Retinal pigment epithelial cell (primary cell): Measurements from ENCODE around the gene DBET.
"Not testable (repeated sequence)": the region's sequence is repeated elsewhere in the genome, so short reads cannot be mapped to it uniquely, and the experiment has no call there.

Experiments
- DNase-seq: peaks from one replicate; pipeline ENCODE4 v3.0.0-alpha.2; 2010; ENCODE audit warnings: low read depth
- H3K4me3 ChIP-seq: 2 replicates; pipeline ENCODE4 v1.5.1; 2011; ENCODE audit warnings: mild to moderate bottlenecking, low read length, control low read depth, moderate library complexity
- TF ChIP-seq, protein P1 (sequence below): conservative IDR thresholded peaks from 2 replicates; pipeline ENCODE4 v1.5.1; 2011; ENCODE audit warnings: low read depth, low read length, control low read depth, inconsistent platforms

The DBET gene

DNA sequence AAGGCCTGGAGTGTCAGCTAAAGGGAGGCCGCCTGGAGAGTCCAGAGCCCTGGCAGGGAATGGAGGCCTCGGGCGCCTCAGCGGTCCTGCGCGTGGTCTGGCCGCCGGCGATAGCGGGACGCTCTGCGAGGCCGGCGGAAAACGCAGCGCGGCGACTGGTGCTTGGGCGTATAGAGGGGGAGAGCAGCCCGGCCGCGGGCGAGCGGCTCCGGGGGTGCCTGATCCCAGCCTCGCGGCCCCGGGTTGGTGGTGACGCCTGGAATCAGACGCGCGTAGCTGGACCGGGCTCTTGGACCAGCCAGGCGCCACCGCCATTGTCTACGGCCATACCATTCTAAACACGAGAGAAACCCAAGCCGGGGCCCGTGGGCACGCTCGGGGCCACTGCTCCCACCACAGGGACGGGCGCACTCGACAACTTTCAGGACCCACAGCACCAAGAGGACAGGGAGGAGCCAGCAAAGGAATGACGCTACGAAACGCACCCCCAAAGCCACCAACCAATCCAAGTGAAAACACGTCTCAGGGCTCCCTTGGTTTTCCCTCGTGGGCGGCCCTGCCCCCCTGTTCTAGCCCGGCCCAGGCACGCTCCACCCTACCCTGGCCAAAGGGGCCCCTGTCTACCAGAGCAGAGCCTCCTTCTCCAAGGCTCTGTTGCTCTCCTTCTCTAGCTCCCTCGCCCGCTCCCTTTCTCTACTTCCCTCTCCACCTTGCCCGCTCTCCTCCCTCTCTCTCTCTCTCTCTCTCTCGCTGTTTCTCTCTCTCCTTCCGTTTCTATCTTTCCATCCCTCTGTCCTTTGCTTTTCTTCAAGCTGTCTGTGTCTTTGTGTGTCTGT, 45.1 kb upstream of the DBET start:
- no peak for DNase-seq
- TF ChIP-seq, protein P1, sequence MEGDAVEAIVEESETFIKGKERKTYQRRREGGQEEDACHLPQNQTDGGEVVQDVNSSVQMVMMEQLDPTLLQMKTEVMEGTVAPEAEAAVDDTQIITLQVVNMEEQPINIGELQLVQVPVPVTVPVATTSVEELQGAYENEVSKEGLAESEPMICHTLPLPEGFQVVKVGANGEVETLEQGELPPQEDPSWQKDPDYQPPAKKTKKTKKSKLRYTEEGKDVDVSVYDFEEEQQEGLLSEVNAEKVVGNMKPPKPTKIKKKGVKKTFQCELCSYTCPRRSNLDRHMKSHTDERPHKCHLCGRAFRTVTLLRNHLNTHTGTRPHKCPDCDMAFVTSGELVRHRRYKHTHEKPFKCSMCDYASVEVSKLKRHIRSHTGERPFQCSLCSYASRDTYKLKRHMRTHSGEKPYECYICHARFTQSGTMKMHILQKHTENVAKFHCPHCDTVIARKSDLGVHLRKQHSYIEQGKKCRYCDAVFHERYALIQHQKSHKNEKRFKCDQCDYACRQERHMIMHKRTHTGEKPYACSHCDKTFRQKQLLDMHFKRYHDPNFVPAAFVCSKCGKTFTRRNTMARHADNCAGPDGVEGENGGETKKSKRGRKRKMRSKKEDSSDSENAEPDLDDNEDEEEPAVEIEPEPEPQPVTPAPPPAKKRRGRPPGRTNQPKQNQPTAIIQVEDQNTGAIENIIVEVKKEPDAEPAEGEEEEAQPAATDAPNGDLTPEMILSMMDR = no peak
- no peak overlapping the region for H3K4me3 ChIP-seq

DNA sequence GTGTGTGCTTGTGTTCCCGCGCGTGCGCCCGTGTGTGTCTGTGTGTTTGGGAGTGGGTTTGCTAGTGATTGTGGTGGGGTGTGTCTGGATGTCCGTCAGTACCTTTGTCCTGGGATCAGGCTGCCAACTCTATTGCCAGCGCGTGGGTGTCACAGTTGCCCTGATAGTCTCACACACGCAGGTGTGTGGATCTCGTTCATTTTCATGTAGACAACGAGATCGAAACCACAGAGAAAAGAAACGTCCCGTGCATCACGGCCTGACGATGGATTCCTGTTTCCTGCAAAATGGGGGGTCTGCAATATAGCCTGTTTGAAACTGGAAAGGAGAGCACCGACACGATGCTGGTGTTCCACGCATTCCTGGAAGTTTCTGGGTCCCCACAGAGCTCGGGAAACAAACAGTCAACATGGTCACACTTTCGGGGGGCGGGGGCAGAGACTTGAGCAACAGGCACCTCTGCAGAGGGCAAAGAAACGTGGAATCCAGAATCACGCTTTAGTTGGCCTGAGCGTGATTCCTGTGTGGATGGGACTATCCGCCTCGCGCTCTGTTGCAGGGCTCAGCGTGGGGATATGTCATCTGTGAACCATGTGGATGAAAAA, 44.3 kb upstream of the DBET start:
- not testable (repeated sequence) for DNase-seq

DNA sequence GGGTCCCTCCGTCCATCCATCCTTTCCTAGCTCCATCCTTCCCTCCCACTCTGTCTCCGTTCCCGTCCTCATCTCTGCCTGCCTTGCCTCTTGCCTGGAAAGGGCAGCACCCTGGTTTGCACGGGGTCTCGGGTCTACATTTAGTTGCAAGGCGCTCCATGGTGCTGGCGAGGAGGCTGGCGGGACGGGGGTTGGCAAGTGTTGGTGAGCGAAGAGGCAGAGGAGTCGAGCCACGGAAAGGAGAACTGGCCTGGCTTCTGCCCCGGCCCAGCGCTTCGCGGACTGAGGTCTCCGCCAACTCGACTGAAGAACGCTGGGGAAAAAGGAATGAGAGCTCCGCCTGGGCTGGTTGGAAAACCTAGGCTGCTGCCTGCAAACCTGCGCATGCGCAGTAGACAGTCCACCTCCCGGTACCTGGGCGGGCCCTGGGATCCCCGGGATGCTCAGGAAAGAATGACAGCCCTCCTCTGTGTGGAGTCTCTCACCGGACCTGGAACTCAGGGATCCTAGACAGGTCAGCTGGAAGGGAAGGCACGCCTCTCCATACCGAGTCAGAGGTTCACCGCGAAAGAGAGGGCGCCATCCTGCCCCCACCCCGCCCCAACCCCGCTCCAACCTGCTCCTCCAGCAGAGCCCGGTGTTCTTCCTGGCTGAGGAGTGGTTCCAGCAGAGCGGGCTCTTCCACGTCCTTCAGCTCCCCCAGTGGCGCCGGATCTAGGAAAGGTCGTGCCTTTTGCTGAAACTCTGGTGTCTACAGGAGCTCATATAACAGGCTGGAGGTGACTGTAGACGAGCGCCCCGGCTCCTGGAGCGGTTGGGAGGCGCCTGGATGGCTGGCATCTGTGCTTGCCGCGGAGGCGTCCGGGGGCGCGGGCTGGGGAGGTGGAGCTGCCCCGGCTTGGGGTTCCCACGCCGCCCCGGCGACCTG, 43.2 kb upstream of the DBET start:
- no peak for DNase-seq
- TF ChIP-seq, protein P1 = no peak

More for the DNA sequence above, 44.3 kb upstream of the DBET start:
- H3K4me3 ChIP-seq = not testable (repeated sequence)

DNA sequence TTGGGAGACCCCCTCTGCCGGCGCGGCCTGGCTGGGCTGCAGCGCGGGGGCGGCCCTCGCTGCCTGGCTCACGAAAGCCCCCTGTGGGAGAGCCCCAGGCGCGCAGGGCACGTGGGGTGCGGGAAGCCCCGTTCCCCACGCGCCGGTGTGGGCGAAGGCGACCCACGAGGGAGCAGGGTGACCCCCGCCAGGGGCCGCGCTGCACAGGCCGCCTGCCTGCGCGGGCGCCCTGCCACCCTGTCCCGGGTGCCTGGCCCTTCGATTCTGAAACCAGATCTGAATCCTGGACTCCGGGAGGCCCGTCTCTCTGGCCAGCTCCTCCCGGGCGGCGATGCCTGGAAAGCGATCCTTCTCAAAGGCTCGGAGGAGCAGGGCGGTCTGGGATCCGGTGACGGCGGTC, 42.3 kb upstream of the DBET start:
- not testable (repeated sequence) for H3K4me3 ChIP-seq, DNase-seq

More for the DNA sequence above, 43.2 kb upstream of the DBET start:
- peak overlapping the region; percentile 21 for H3K4me3 ChIP-seq

DNA sequence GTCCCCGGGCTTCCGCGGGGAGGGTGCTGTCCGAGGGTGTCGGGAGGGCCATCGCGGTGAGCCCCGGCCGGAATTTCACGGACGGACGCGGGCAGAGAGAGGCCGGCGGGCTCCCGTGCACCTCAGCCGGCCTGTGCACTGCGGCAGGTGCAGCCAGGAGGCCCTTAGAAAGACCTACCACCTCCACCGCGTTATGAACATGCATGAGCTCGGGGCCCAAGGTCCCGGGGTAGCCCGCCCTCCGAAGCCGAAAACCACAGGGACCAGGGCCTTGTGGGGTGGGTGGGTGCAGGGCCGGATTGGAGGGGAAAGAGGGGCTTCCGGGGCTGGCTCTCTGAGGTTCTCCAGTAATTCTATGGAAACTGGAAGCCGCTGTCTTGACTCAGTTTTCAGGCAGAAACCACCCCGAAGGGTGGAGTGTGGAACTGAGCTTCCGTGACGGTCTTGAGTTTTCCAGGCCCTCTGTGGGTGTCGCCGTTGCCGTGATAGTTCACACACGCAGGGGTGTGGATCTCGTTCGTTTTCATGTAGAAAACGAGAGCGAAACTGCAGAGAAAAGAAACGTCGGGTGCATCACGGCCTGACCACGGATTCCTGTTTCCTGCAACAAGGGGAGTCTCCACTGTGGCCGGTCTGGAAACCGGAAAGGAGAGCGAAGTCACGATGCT, 41.6 kb upstream of the DBET start:
- H3K4me3 ChIP-seq, DNase-seq: not testable (repeated sequence)

DNA sequence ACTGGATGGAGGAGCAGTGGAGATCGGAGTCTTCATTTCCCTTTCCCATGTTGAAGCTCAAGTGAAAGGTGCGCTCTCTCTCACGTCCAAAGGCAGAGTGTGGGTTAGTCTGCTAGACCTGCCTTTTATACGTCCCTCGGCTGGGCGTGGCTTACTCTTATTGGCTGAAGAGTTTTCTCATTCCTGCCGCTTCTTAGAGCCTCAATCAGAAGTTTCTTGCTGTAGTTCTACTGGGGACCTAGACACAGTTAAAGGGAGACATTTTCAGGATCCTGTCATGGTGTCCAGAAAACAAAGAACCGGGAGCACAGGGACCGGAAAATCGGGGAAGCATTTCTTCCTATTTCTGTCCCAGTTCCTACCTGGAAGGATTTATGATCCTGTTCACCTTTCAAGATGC, 37.1 kb upstream of the DBET start, which contains the start of gene FRG2:
Gene FRG2 (minus strand): TSS at position 101 of the 400 bp plus-strand sequence. CDS start 52 bp downstream, at position 49.
- not testable (repeated sequence) for H3K4me3 ChIP-seq, DNase-seq

DNA sequence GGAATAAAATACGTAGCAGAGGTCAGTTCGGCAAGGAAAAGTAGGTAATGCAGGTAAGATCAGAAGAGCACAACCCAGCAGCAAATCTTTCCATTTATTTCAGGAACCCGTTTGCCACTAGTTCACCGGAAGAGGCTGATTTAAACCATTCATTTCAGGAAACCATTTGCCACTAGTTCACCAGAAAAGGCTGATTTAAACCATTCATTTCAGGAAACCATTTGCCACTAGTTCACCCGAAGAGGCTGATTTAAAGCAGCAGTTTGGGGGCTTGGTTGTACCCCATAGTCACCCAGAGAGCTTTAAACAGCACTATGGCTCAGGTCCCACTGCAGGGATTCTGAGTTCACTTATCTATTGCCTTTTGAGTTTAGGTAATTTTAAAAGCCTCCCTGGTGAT, 33.0 kb upstream of the DBET start:
- H3K4me3 ChIP-seq, DNase-seq: not testable (repeated sequence)

DNA sequence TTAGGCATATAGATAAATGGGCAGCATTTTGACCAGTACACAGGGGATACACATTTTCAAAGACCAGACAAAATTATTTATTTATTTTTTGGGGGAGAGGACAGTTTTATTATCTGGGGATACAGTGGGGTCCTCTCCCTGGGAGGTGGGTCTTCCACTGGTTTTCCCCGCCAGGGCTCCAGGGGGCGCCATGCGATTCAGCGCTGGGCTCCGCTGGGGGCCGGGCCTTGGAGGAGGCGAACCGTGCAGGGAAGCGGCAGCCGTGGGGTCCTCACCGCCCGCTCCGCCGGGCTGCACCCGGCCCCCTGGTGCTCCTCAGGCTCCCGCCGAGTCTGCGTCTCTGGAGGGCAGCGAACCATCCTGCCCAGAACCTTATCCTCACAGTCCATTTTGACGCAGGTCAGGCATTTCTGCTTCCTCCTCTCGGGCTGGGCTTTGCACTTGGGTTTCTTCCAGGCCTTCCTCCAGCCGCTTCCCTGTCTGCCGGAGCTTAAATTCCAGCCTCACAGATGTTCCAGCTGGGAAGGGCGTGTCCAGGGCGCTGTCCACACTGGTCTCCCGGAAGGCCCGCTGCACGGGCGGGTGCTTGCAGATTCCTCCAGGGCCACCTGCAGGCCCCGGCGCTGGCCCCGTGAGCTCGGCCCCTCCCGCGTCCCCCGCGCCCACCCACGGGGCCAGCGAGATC, 26.5 kb upstream of the DBET start:
- H3K4me3 ChIP-seq, DNase-seq: not testable (repeated sequence)

DNA sequence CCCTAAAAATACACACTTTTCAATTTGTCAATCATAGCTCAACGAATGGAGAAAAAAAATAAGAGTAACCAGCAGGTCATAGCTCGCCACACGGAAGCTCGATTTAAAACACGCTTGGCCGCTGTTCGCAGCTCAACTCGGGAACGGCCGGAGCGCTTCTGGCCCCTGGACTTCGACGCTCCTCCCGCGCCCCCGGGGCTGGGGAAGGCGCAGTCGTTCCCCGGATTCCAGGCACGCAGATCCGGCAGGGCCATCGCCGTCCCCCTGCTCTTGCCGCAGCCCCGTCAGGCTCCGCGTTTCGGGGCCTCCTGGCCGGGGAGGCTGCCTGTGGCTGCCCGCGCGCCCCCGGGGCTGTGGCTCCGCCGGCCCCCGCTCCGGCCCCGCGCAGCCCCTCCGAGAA, 23.4 kb upstream of the DBET start:
- not testable (repeated sequence) for DNase-seq, H3K4me3 ChIP-seq

DNA sequence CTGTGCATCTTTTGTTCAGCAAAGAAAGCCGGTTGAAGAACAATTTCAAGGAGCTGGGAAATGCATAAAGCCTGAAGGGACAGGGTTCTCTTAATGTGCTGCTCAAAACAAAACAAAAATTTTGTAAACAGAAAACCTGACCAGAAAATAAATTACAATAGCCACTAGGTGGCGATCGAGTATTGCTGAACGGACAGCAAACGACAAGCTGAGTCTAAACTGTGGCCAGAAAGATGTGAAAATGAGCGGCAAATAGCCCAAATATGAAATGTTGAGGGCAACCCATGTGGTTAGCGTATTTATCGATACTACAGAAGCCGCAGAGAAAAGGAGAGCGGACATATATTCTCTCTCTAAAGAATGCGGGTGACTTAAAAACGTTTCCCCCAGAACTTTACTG, 16.7 kb upstream of the DBET start:
- not testable (repeated sequence) for H3K4me3 ChIP-seq, DNase-seq

DNA sequence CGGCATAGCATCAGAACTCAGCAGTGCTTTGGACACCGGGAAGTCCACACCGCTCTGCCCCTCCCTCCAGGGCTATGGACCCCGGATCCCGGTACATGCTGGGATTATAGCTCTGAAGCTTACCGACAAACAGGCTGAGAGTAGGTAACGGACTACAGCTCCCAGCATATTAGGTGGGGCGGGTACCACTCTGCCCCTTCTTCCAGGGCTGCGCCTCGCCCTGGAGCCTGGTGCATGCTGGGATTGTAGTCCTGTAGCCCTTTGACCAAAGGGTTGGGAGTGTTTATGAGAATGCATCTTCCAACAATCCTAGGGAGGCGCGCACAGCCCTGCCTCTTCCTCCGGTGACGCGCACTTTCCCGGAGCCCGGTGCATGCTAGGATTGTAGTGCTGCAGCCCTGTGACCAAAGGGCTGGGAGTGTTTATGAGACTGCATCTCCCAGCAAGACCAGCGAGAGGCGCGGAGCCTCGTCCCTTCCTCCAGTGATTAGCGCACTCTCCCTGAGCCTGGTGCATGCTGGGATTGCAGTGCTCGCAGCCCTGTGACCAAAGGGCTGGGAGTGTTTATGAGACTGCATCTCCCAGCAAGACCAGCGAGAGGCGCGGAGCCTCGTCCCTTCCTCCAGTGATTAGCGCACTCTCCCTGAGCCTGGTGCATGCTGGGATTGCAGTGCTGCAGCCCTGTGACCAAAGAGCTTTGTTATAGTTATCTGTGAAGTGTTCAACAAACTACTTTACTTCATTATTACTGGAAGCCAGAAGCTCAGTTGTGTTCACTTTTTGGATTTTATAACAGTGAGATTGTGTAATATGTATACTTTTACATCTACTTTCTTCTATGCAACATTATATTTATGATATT, 14.7 kb upstream of the DBET start:
- H3K4me3 ChIP-seq, DNase-seq: not testable (repeated sequence)

DNA sequence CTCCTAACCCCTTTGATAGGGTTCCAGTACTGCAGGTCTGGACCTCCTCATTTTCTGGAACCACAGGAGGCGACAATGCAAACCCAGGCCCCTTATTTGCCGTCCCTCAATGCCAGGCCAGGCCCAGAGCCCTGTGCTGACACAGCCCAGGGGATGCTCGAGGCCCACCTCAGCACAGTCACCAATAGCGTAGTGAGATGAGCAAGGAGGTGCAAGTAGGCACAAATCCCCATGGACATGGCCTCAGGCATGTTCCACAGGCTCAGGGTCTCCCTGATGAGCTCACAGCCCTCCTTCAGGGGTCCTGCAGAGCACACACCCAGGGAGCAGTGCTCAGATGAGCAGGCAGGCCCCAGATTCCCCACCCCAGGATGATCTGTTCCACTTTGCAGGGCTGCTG, 5.3 kb upstream of the DBET start:
- not testable (repeated sequence) for DNase-seq, H3K4me3 ChIP-seq

DNA sequence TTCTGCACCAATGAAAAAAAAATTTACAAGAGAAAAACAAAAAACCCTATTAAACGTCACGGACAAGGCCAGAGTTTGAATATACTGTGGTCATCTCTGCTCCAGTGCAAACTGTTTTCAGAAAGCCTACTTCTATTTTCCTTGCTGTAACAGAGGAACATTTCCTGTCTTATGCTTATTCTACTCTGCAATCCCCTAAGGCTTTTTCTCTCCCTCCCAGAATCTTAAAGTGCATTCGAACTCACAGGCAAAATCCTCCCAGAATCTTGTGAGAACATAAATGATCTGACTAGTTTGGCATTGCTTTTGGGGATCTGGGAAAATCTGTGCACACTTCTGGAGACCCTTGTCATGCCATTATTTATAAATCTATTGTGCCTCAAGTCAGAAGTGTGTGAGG, 503 bp downstream of the DBET start:
- not testable (repeated sequence) for H3K4me3 ChIP-seq, DNase-seq

DNA sequence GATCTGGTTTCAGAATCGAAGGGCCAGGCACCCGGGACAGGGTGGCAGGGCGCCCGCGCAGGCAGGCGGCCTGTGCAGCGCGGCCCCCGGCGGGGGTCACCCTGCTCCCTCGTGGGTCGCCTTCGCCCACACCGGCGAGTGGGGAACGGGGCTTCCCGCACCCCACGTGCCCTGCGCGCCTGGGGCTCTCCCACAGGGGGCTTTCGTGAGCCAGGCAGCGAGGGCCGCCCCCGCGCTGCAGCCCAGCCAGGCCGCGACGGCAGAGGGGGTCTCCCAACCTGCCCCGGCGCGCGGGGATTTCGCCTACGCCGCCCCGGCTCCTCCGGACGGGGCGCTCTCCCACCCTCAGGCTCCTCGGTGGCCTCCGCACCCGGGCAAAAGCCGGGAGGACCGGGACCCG, 4.0 kb downstream of the DBET start:
- DNase-seq, H3K4me3 ChIP-seq: not testable (repeated sequence)

DNA sequence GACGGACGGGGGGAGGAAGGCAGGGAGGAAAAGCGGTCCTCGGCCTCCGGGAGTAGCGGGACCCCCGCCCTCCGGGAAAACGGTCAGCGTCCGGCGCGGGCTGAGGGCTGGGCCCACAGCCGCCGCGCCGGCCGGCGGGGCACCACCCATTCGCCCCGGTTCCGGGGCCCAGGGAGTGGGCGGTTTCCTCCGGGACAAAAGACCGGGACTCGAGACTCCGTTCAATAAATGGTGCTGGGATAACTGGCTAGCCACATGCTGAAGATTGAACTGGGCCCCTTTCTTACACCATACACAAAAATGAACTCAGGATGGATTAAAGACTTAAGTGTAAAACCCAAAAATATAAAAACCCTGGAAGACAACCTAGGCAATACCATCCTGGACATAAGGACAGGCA, 28.8 kb downstream of the DBET start:
- DNase-seq, H3K4me3 ChIP-seq: not testable (repeated sequence)
